Activated CD4-positive, alpha-beta T cell treated with anti-CD3 and anti-CD28 coated beads, Interleukin-2, Interleukin-4, amounts not matched to agents 100 ng/mL and 50 ng/mL, durations not matched to agents 16 hours and 8 hours (primary cell): Measurements from ENCODE around the gene EID2.

ENCODE experiments used
- DNase-seq: peaks from one replicate; pipeline ENCODE4 v3.0.0-alpha.2; 2020; ENCODE audit warnings: low spot score

Gene EID2

GRCh38 chr19:39533791-39534190 lies 6.2 kb downstream of the EID2 start:
- no peak for DNase-seq

GRCh38 chr19:39533003-39533512 lies 6.9 kb downstream of the EID2 start:
- DNase-seq, result no peak

GRCh38 chr19:39532233-39533002 lies 7.5 kb downstream of the EID2 start, which contains the start of gene EID2B:
TSS of gene EID2B (minus strand) at chr19:39532852. CDS start at chr19:39532802, 50 bp downstream.
- peak; percentile 97 for DNase-seq

GRCh38 chr19:39531834-39532232 lies 8.1 kb downstream of the EID2 start:
- no peak for DNase-seq

GRCh38 chr19:39525205-39525604 lies 14.8 kb downstream of the EID2 start:
- DNase-seq, result no peak

- DNase-seq, result no peak
These were observed 15.5 kb downstream of the EID2 start for GRCh38 chr19:39524495-39524894.

- no peak for DNase-seq
These were observed 19.1 kb downstream of the EID2 start for GRCh38 chr19:39520541-39521484.

GRCh38 chr19:39518975-39519374 lies 21.0 kb downstream of the EID2 start:
- no peak for DNase-seq

- DNase-seq, result no peak
These were observed 21.5 kb downstream of the EID2 start for GRCh38 chr19:39518458-39518857.

- no peak for DNase-seq
These were observed 22.5 kb downstream of the EID2 start for GRCh38 chr19:39517432-39517831.

- no peak for DNase-seq
These were observed 23.7 kb downstream of the EID2 start for GRCh38 chr19:39516270-39516669.

- DNase-seq, result no peak
These were observed 24.3 kb downstream of the EID2 start for GRCh38 chr19:39515551-39516191.

GRCh38 chr19:39514840-39515550 lies 25.0 kb downstream of the EID2 start, which contains the start of gene SELENOV:
TSS of gene SELENOV (plus strand) at chr19:39515139. CDS start at chr19:39515213, 74 bp downstream.
- no peak for DNase-seq

- no peak for DNase-seq
These were observed 27.0 kb downstream of the EID2 start for GRCh38 chr19:39512988-39513387.

- no peak for DNase-seq
These were observed 30.7 kb downstream of the EID2 start for GRCh38 chr19:39509233-39509632.

GRCh38 chr19:39508629-39509028 lies 31.3 kb downstream of the EID2 start:
- DNase-seq, result no peak

- DNase-seq, result no peak
These were observed 32.1 kb downstream of the EID2 start for GRCh38 chr19:39507715-39508364.

- DNase-seq, result peak; percentile 62
These were observed 32.8 kb downstream of the EID2 start for GRCh38 chr19:39506944-39507714.

- DNase-seq, result no peak
These were observed 33.4 kb downstream of the EID2 start for GRCh38 chr19:39506598-39506943.
